OCI-LY7 (cell line): ENCODE data around the gene APIP. TPM values are rescaled to one million over a fixed set of nuclear protein-coding genes. Genes with fewer than 3 reads are reported as not detected.

Experiments
- BruUV-seq: library from RNA; stranded (reverse); fragments of 400-500 nt; replicated peaks from 2 replicates; lab custom pipeline; 2021; lab: Mats Ljungman, UMichigan
- CTCF ChIA-PET: fragments of 300-600 bp; sonication (Branson Sonifier 250); formaldehyde crosslinking; loops from one replicate; lab custom pipeline; 2022; ENCODE audit warnings: antibody characterized with exemption; ENCODE audit not compliant: unreplicated experiment; lab: Charles Lee
- POLR2A ChIA-PET: fragments of 300-600 bp; sonication (Branson Sonifier 250); formaldehyde crosslinking; loops from one replicate; lab custom pipeline; 2022; ENCODE audit warnings: antibody characterized with exemption; lab: Charles Lee
- DNase-seq: peaks from one replicate; pipeline ENCODE4 v3.0.0-alpha.2; 2015; ENCODE audit warnings: low spot score
- H2AFZ ChIP-seq: fragments of 200-600 bp; sonication (generic), shearing (Covaris generic); 2 replicates; pipeline ENCODE4 v1.6.1; 2014; ENCODE audit warnings: mild to moderate bottlenecking, antibody characterized with exemption, low read length, moderate library complexity
- H3K27ac ChIP-seq: fragments of 200-600 bp; sonication (generic); 2 replicates; pipeline ENCODE4 v1.5.1; 2014; ENCODE audit warnings: mixed run types, low read depth, mild to moderate bottlenecking, moderate library complexity, low read length, inconsistent platforms; ENCODE audit not compliant: poor library complexity, severe bottlenecking
- H3K36me3 ChIP-seq: fragments of 200-600 bp; sonication (generic); 2 replicates; pipeline ENCODE4 v1.6.1; 2014; ENCODE audit warnings: mild to moderate bottlenecking, antibody characterized with exemption, low read length, moderate library complexity, mixed read lengths; ENCODE audit not compliant: insufficient read depth
- H3K4me1 ChIP-seq: fragments of 200-600 bp; sonication (generic); 2 replicates; pipeline ENCODE4 v1.5.1; 2014; ENCODE audit warnings: mild to moderate bottlenecking, low read length; ENCODE audit not compliant: insufficient read depth, poor library complexity, severe bottlenecking
- H3K4me2 ChIP-seq: fragments of 200-600 bp; sonication (generic); 2 replicates; pipeline ENCODE4 v1.6.1; 2014; ENCODE audit warnings: mild to moderate bottlenecking, low read length
- H3K4me3 ChIP-seq: fragments of 200-600 bp; sonication (generic); 2 replicates; pipeline ENCODE4 v1.5.1; 2014; ENCODE audit warnings: mild to moderate bottlenecking, low read depth, low read length; ENCODE audit not compliant: poor library complexity, severe bottlenecking
- H3K79me2 ChIP-seq: fragments of 200-600 bp; sonication (generic); 2 replicates; pipeline ENCODE4 v1.6.1; 2016; ENCODE audit warnings: low read depth, mild to moderate bottlenecking, low read length, moderate library complexity, mixed read lengths; ENCODE audit not compliant: insufficient read depth
- H3K9me2 ChIP-seq: fragments of 200-600 bp; sonication (generic); 2 replicates; pipeline ENCODE4 v1.6.1; 2016; ENCODE audit warnings: mild to moderate bottlenecking, low read length, mixed read lengths; ENCODE audit not compliant: insufficient read depth
- H3K9me3 ChIP-seq: fragments of 200-600 bp; sonication (generic); 2 replicates; pipeline ENCODE4 v1.6.1; 2014; ENCODE audit warnings: mild to moderate bottlenecking, mixed run types, low read length, mixed read lengths
- H4K20me1 ChIP-seq: fragments of 200-600 bp; sonication (generic); 2 replicates; pipeline ENCODE4 v1.6.1; 2014; ENCODE audit warnings: mild to moderate bottlenecking, antibody characterized with exemption, low read length, moderate library complexity, mixed read lengths; ENCODE audit not compliant: insufficient read depth
- CTCF ChIP-seq: fragments of 200-600 bp; sonication (generic); conservative IDR thresholded peaks from 2 replicates; pipeline ENCODE4 v1.5.1; 2014; ENCODE audit warnings: mild to moderate bottlenecking, antibody characterized with exemption, low read length, moderate library complexity, mixed read lengths
- EZH2phosphoT487 ChIP-seq: fragments of 200-600 bp; sonication (generic); IDR thresholded peaks from 2 replicates; pipeline ENCODE4 v1.6.1; 2018; ENCODE audit warnings: low read depth, borderline replicate concordance, mild to moderate bottlenecking, mixed run types, antibody characterized with exemption, low read length, moderate library complexity, mixed read lengths
- intact Hi-C: fragments of 100-400 bp; cut with micrococcal nuclease; formaldehyde crosslinking; loops from one replicate; pipeline ENCODE4 v1.10.0; 2022; ENCODE audit not compliant: unreplicated experiment
- total RNA-seq, 2 experiments: library from RNA; depleted of rRNA in 1 of 2; stranded (reverse); fragments of >200 nt in 1 of 2; shearing (Covaris generic) in 1 of 2; gene quantifications; 2 replicates each; pipeline ENCODE4 v1.2.3, GENCODE V29; 2014 to 2022

The APIP gene
- total RNA-seq, 2 experiments from 2014 or later: 40.7 to 66.2 TPM

- BruUV-seq: no TSS peak
- H2AFZ ChIP-seq: no peak overlapping the region
- intact Hi-C loops: no loop called here
Measured at GRCh38 chr11:34860034-34860433, 56.1 kb downstream of the APIP start.

GRCh38 chr11:34859496-34859895 is 56.7 kb downstream of the APIP start:
- DNase-seq: no peak
- no peak overlapping the region for H3K4me3 ChIP-seq
- no peaks in the 10 kb centered on the region for H3K36me3 ChIP-seq
- intact Hi-C loops: no loop called here
- ChIA-PET POLR2A (interaction anchor here (0.5 to 0.7 kb wide), 2 partner anchors 17 to 380 kb away, joined by 3 read pairs; no protein-coding TSS in a partner anchor), CTCF (no interaction called here)
- TF ChIP-seq EZH2phosphoT487: no peak
- TF ChIP-seq CTCF: no peak
- H2AFZ ChIP-seq: no peak overlapping the region
- H3K4me2 ChIP-seq: no peak overlapping the region
- BruUV-seq: no TSS peak
- no peak overlapping the region for H3K27ac ChIP-seq
- no peaks in the 10 kb centered on the region for H4K20me1 ChIP-seq
- no peaks in the 10 kb centered on the region for H3K79me2 ChIP-seq
- H3K9me2 ChIP-seq: no peaks in the 10 kb centered on the region
- no peaks in the 10 kb centered on the region for H3K9me3 ChIP-seq
- no peaks in the 10 kb centered on the region for H3K4me1 ChIP-seq

More at GRCh38 chr11:34860034-34860433, 56.1 kb downstream of the APIP start:
- Histone ChIP-seq H3K4me2 (no peak overlapping the region), H3K4me3 (no peak overlapping the region), H3K9me3 (no peaks in the 10 kb centered on the region), H3K4me1 (no peaks in the 10 kb centered on the region), H3K27ac (no peak overlapping the region), H4K20me1 (no peaks in the 10 kb centered on the region), H3K79me2 (no peaks in the 10 kb centered on the region), H3K9me2 (no peaks in the 10 kb centered on the region), H3K36me3 (no peaks in the 10 kb centered on the region)
- ChIA-PET CTCF (no interaction called here), POLR2A (interaction anchor here (0.5 to 0.7 kb wide), 2 partner anchors 17 to 381 kb away, joined by 3 read pairs; no protein-coding TSS in a partner anchor)
- no peak for TF ChIP-seq EZH2phosphoT487
- no peak for TF ChIP-seq CTCF
- no peak for DNase-seq

- Histone ChIP-seq H3K9me2 (no peaks in the 10 kb centered on the region), H3K79me2 (no peaks in the 10 kb centered on the region), H3K4me2 (no peak overlapping the region), H3K27ac (no peak overlapping the region), H2AFZ (no peak overlapping the region), H3K36me3 (no peaks in the 10 kb centered on the region), H3K4me3 (no peak overlapping the region), H3K9me3 (no peaks in the 10 kb centered on the region), H3K4me1 (no peaks in the 10 kb centered on the region), H4K20me1 (no peaks in the 10 kb centered on the region)
- no peak for TF ChIP-seq EZH2phosphoT487
- TF ChIP-seq CTCF: no peak
- ChIA-PET POLR2A (no interaction called here), CTCF (no interaction called here)
- intact Hi-C loops: no loop called here
- no peak for DNase-seq
- no TSS peak for BruUV-seq
Measured at GRCh38 chr11:34857463-34857862, 58.7 kb downstream of the APIP start.
